C4-2B (cell line): ENCODE results near the gene CELF6.

Experiments used
- H3K27ac ChIP-seq: fragments of 450-650 bp; 2 replicates; pipeline ENCODE4 v1.5.1; 2017
- ZFX ChIP-seq: fragments of 450-650 bp; IDR thresholded peaks from 2 replicates; pipeline ENCODE4 v1.6.1; 2017
- TF ChIP-seq, protein P1 (sequence below): fragments of 450-650 bp; conservative IDR thresholded peaks from 2 replicates; pipeline ENCODE4 v1.5.1; 2017; ENCODE audit warnings: mild to moderate bottlenecking

Gene CELF6

DNA sequence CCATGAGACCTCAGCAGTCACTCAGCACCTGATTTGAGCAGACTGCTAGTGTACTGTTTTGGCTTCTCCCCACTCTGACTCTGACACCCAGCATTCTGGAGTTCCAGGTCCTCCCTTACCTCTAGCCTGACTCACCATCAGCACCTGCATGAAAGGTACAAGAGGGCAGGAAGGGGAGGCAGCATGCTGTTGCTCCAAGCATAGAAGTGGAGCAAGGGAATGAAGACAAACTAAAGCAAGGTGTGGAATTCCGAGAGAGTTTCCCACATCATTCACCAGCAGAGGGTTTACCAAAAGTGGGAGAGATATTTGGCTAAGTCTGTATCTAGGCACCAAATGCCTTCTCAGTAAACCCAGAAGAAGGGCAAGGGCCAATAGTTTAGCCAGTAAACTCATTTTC is 34.5 kb upstream of the CELF6 start:
- no peak for TF ChIP-seq ZFX
- TF ChIP-seq, protein P1, sequence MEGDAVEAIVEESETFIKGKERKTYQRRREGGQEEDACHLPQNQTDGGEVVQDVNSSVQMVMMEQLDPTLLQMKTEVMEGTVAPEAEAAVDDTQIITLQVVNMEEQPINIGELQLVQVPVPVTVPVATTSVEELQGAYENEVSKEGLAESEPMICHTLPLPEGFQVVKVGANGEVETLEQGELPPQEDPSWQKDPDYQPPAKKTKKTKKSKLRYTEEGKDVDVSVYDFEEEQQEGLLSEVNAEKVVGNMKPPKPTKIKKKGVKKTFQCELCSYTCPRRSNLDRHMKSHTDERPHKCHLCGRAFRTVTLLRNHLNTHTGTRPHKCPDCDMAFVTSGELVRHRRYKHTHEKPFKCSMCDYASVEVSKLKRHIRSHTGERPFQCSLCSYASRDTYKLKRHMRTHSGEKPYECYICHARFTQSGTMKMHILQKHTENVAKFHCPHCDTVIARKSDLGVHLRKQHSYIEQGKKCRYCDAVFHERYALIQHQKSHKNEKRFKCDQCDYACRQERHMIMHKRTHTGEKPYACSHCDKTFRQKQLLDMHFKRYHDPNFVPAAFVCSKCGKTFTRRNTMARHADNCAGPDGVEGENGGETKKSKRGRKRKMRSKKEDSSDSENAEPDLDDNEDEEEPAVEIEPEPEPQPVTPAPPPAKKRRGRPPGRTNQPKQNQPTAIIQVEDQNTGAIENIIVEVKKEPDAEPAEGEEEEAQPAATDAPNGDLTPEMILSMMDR: no peak
- H3K27ac ChIP-seq: no peak overlapping the region

DNA sequence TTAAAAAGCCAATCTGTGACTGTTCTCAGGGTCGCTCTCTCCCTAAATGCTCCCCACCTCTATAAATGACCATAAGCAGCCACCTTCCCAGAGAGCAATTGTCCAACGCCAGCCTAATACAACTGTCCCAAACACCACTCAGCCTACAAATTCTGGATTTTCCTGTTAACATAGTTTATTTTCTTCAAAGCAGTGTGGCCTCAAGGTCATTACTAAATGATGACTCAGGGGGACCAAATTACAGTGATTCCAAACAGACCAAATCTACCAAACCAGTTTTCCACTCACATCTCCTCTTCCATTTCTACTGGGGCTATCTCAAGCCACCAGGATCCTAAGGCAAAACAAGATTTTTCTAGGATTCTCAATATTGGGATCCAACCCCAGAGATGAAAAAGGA is 33.3 kb upstream of the CELF6 start:
- TF ChIP-seq ZFX: no peak
- TF ChIP-seq, protein P1: no peak
- H3K27ac ChIP-seq: no peak overlapping the region

DNA sequence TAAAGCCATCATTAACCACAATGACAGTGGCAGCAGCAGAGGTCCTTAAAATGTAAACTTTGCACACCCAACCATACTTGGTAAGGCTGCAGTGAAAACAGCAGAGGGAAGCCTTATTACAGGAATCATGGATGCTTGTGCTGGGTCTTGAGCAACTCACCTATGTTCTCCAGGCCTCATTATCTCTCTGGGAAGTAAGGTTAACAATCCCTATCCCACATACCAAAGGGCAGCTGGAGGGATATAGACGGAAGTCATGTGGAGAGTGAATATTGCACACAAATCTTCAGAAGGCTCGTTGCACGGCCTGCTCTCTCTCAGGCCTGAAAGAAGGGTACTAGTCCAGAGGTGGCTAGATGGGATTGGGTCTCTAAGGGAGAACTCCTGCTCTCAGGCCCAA is 25.8 kb upstream of the CELF6 start:
- TF ChIP-seq, protein P1: no peak
- TF ChIP-seq ZFX: no peak
- no peak overlapping the region for H3K27ac ChIP-seq

DNA sequence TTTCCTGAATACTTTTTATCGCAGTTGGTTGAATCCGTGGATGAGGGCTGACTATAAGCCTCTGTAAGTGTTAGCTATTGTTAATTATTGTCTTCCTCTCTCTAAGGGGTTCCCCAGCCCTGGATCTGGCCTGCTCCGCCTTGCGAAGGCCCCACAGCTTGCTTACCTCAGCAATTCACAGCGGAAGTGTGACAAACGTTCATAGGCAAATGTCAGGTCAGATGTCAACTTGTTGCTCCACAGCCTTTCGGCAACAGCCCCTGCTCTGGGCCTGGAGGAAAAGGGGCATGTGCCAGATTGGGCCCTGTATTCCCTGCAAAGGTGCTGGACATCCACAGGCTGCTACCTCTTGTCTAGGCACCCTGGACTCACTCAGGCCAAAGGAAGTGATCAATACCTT is 25.3 kb upstream of the CELF6 start:
- TF ChIP-seq, protein P1: no peak
- TF ChIP-seq ZFX: no peak
- H3K27ac ChIP-seq: no peak overlapping the region

DNA sequence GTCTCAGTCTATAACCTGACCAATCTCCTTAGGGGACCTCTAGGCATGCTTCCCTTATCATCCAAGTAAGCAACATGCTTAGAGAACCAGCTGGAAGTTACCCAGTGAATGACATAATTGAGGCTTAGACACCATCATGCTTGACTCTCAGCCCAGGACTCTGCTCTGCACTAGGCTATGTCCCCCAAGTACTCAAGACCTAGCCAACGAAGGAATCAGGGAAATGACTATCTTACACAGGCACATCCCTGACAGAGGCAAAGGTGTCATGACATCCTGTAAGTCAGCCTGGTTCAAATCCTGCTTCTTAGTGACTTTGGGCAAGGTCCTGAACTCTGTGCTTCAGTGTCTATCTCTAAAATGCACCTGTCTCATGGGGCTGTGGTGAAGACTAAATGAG is 24.6 kb upstream of the CELF6 start:
- TF ChIP-seq, protein P1: no peak
- TF ChIP-seq ZFX: no peak
- no peak overlapping the region for H3K27ac ChIP-seq

DNA sequence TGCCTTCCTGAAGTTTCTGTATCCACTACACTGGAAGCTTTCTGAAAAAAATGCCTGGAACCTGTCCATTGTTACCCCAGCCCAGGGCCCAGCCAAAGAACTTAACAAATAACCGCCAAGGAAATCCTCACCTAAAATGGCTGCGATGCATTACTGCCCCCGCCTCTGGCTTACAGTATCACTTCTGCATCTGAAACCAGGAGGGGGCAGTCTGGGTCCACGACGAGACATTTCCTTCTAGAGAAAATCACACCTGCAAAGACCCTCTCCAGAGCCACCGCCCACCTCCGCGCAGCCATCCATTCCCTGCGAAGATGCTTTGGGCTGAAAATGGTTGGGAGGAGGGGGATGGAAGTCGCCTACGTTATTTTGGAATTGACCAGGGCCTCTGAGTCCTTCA is 22.4 kb upstream of the CELF6 start:
- no peak overlapping the region for H3K27ac ChIP-seq
- TF ChIP-seq ZFX: no peak
- TF ChIP-seq, protein P1: peak; percentile 45

DNA sequence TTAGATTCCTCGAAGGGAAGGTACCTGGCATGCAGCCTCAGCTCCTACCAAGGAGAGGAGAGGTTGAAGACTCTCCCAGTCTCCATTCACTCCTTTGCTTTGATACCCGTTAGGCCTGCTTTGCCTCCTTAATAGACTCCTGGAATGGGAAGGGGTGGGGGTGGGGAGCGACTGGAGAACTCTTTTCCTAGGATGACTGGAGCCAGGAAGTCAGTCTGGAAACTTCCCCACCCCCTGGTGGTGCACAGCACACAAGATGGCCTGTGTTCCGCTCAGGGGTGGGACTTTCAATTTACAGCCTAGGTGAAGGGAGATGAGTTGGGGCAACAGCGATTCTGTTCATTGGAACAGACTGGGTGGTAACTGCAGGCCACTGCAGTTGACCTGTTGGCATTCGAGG is 21.4 kb upstream of the CELF6 start:
- H3K27ac ChIP-seq: no peak overlapping the region
- no peak for TF ChIP-seq ZFX
- TF ChIP-seq, protein P1: peak; percentile 30
